Hepatocyte (in vitro differentiated cells): Measurements from ENCODE around the gene VTN.

ENCODE experiments used
- EZH2phosphoT487 ChIP-seq: fragments of 200-600 bp; sonication (generic); IDR thresholded peaks from one replicate; pipeline ENCODE4 v1.6.1; 2018; ENCODE audit warnings: antibody characterized with exemption, mild to moderate bottlenecking, low read depth, moderate library complexity; ENCODE audit not compliant: unreplicated experiment, severe bottlenecking
- TF ChIP-seq, protein P1 (sequence below): fragments of 200-600 bp; sonication (generic); IDR thresholded peaks from 2 replicates; pipeline ENCODE4 v1.5.1; 2016; ENCODE audit warnings: antibody characterized with exemption, mild to moderate bottlenecking; ENCODE audit not compliant: poor library complexity

DNA sequence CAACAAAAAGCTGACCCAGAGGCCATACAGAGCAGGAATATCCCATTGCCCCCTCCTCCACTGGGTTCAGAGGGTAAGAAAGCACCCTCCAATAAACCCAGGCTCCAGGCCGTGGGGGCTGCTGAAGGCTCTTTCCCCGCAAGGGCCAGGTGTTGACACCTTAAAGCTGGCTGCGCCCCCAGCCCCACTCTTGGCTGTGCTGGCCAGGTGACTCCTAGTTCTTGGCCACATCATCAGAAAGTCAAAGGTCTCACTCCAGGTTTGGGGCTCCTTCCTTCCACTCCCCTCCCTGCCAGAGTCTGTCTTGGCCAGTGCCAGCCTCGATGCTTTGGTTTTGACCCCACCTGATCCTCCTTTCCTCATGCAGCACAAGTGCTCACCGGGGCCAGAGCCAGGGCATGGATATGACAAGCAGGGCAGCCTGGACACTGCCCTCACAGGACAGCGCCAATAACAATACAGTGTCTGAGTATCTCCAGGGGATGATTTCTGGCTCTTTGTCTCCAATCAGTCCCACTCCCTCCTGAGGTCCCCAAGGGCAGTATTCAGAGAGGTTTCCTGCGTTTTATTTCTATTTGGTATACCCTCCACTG lies 27.7 kb upstream of the VTN start:
- TF ChIP-seq, protein P1, sequence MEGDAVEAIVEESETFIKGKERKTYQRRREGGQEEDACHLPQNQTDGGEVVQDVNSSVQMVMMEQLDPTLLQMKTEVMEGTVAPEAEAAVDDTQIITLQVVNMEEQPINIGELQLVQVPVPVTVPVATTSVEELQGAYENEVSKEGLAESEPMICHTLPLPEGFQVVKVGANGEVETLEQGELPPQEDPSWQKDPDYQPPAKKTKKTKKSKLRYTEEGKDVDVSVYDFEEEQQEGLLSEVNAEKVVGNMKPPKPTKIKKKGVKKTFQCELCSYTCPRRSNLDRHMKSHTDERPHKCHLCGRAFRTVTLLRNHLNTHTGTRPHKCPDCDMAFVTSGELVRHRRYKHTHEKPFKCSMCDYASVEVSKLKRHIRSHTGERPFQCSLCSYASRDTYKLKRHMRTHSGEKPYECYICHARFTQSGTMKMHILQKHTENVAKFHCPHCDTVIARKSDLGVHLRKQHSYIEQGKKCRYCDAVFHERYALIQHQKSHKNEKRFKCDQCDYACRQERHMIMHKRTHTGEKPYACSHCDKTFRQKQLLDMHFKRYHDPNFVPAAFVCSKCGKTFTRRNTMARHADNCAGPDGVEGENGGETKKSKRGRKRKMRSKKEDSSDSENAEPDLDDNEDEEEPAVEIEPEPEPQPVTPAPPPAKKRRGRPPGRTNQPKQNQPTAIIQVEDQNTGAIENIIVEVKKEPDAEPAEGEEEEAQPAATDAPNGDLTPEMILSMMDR: no peak
- no peak for TF ChIP-seq EZH2phosphoT487
